BLaER1 treated with 17β-estradiol and CSF1 and Interleukin-3, amounts not matched to agents 10 nM and 100 nM (cell line): ENCODE measurements around the gene ADAMTSL3.

Source experiments
- H3K27ac ChIP-seq, 11 experiments: shearing (Covaris generic); formaldehyde crosslinking; 2 replicates each; pipeline ENCODE4 v1.8.1; 2022
- H3K27me3 ChIP-seq, 11 experiments: shearing (Covaris generic); formaldehyde crosslinking; 2 replicates each; pipeline ENCODE4 v1.8.1; 2022
- H3K36me3 ChIP-seq, 11 experiments: shearing (Covaris generic); formaldehyde crosslinking; 2 replicates each; pipeline ENCODE4 v1.8.1; 2022
- H3K4me1 ChIP-seq, 10 experiments: shearing (Covaris generic); formaldehyde crosslinking; 2 replicates each; pipeline ENCODE4 v1.8.1; 2022
- H3K4me2 ChIP-seq, 11 experiments: shearing (Covaris generic); formaldehyde crosslinking; 2 replicates each; pipeline ENCODE4 v1.8.1; 2022
- H3K4me3 ChIP-seq, 10 experiments: shearing (Covaris generic); formaldehyde crosslinking; 2 replicates each; pipeline ENCODE4 v1.8.1; 2022
- H3K9ac ChIP-seq, 11 experiments: shearing (Covaris generic); formaldehyde crosslinking; 2 replicates each; pipeline ENCODE4 v1.8.1; 2022
- H3K9me3 ChIP-seq, 11 experiments: shearing (Covaris generic); formaldehyde crosslinking; replicated peaks in 1 of 11; 2 replicates each; pipeline ENCODE4 v1.8.1; 2022
- H4K20me1 ChIP-seq, 11 experiments: shearing (Covaris generic); formaldehyde crosslinking; 2 replicates each; pipeline ENCODE4 v1.8.1; 2022
- Cebpa-rat ChIP-seq, 11 experiments: shearing (Covaris generic); IDR thresholded peaks; 2 replicates each; pipeline ENCODE4 v1.8.1; 2022

Gene ADAMTSL3, protein sequence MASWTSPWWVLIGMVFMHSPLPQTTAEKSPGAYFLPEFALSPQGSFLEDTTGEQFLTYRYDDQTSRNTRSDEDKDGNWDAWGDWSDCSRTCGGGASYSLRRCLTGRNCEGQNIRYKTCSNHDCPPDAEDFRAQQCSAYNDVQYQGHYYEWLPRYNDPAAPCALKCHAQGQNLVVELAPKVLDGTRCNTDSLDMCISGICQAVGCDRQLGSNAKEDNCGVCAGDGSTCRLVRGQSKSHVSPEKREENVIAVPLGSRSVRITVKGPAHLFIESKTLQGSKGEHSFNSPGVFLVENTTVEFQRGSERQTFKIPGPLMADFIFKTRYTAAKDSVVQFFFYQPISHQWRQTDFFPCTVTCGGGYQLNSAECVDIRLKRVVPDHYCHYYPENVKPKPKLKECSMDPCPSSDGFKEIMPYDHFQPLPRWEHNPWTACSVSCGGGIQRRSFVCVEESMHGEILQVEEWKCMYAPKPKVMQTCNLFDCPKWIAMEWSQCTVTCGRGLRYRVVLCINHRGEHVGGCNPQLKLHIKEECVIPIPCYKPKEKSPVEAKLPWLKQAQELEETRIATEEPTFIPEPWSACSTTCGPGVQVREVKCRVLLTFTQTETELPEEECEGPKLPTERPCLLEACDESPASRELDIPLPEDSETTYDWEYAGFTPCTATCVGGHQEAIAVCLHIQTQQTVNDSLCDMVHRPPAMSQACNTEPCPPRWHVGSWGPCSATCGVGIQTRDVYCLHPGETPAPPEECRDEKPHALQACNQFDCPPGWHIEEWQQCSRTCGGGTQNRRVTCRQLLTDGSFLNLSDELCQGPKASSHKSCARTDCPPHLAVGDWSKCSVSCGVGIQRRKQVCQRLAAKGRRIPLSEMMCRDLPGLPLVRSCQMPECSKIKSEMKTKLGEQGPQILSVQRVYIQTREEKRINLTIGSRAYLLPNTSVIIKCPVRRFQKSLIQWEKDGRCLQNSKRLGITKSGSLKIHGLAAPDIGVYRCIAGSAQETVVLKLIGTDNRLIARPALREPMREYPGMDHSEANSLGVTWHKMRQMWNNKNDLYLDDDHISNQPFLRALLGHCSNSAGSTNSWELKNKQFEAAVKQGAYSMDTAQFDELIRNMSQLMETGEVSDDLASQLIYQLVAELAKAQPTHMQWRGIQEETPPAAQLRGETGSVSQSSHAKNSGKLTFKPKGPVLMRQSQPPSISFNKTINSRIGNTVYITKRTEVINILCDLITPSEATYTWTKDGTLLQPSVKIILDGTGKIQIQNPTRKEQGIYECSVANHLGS (N-terminal part only)

GRCh38 chr15:83653639-83654378 lies at the start of gene ADAMTSL3:
TSS of gene ADAMTSL3 (plus strand) at chr15:83654123. CDS start at chr15:83655762, 1,639 bp downstream.
- H3K9ac ChIP-seq, result no peak within 1 kb of the TSS
- H3K4me3 ChIP-seq, result no peak within 1 kb of the TSS
- no peaks in the 10 kb centered on the region for H3K27me3 ChIP-seq

DNA sequence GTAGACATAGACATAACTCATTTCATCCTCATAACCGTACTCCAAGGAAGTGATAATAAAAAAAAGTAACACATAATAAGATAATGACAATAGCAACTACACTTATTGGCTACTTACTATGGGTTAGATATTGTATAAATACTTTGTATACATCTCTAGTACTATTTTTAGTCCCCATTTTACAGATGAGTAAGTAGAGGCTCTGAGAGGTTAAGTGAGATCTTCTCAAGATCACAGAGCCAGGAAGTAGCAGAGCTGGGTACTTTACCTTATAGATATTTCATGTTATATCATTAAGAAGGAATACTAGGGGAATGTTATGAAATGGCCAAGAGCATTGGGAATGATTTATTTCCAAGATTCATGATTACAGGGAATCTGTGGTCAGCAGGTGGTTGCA lies 49.4 kb upstream of the ADAMTSL3 start:
- Histone ChIP-seq H3K27ac (no peak overlapping the region), H3K27me3 (no peaks in the 10 kb centered on the region)
- no peak for TF ChIP-seq Cebpa-rat (IDR thresholded peaks at IDR 0.05)

More at GRCh38 chr15:83653639-83654378, at the start of gene ADAMTSL3:
- H3K4me1 ChIP-seq, result peaks cover 0 to 7% (median 0%) of the 10 kb centered on the region in 10 experiments; a peak in 3 of 20 replicates
- no peak for TF ChIP-seq Cebpa-rat (IDR thresholded peaks at IDR 0.05)
- peaks cover 12 to 30% (median 26%) of the 10 kb centered on the region in 11 experiments for H3K9me3 ChIP-seq
- H3K27ac ChIP-seq, result no peak within 1 kb of the TSS
- H3K4me2 ChIP-seq, result no peak within 1 kb of the TSS
- no peaks in the 10 kb centered on the region for H3K36me3 ChIP-seq
- no peaks in the 10 kb centered on the region for H4K20me1 ChIP-seq

GRCh38 chr15:83605111-83605945 lies 48.6 kb upstream of the ADAMTSL3 start:
- H3K9me3 ChIP-seq, result peaks cover 0 to 10% (median 9%) of the 10 kb centered on the region in 11 experiments; a peak in 15 of 22 replicates
- no peak overlapping the region for H3K4me2 ChIP-seq
- no peaks in the 10 kb centered on the region for H3K4me1 ChIP-seq
- no peaks in the 10 kb centered on the region for H4K20me1 ChIP-seq
- H3K27ac ChIP-seq, result no peak overlapping the region
- no peak overlapping the region for H3K9ac ChIP-seq
- no peak for TF ChIP-seq Cebpa-rat (IDR thresholded peaks at IDR 0.05)
- no peaks in the 10 kb centered on the region for H3K36me3 ChIP-seq
- H3K4me3 ChIP-seq, result no peak overlapping the region
- H3K27me3 ChIP-seq, result no peaks in the 10 kb centered on the region

More for the DNA sequence above, 49.4 kb upstream of the ADAMTSL3 start:
- no peaks in the 10 kb centered on the region for H3K4me1 ChIP-seq
- no peak overlapping the region for H3K4me2 ChIP-seq
- H3K9me3 ChIP-seq, result peaks cover 0 to 15% (median 11%) of the 10 kb centered on the region in 11 experiments; a peak in 16 of 22 replicates
- no peaks in the 10 kb centered on the region for H3K36me3 ChIP-seq
- no peak overlapping the region for H3K9ac ChIP-seq
- no peak overlapping the region for H3K4me3 ChIP-seq
- H4K20me1 ChIP-seq, result no peaks in the 10 kb centered on the region

GRCh38 chr15:83610132-83610531 lies 43.8 kb upstream of the ADAMTSL3 start:
- H4K20me1 ChIP-seq, result no peaks in the 10 kb centered on the region

DNA sequence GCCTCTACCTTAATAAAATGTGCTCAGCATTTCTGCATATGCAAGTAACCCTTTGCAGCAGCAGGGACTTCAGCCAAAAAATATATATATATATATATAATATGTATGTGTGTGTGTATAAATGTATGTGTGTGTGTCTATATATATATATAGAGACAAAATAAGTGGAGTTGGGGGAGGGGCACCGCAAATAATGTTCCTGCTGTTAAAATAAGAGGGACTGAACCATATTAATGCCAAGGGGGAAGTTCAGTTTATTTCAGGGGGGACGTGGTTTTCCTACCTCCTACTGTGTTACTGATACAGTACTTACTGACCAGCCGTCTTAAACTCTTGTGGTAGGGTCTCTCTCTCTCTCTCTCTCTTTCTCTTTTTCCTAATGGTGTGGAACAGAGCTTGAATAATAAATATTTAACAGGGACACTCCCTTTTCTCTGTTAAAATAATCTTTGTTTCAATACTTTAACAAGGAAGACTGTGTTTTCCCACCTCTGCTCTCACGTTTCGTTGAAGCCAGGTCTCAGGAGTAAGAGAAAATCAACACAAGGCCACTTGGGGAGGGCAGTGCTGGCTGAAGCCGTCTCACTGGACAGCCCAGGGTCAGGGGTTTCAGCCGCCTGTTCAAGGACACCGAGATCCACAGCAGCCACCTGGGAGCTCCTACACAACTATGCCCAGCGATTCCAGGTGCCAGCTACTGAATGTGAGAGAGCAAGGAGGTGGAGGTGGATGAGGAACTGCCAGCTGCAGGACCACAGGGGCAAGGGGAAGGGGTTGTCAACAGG lies 42.8 kb upstream of the ADAMTSL3 start:
- H3K4me1 ChIP-seq, result no peaks in the 10 kb centered on the region
- H3K36me3 ChIP-seq, result no peaks in the 10 kb centered on the region
- H3K4me3 ChIP-seq, result no peak overlapping the region
- H3K27me3 ChIP-seq, result no peaks in the 10 kb centered on the region
- no peaks in the 10 kb centered on the region for H3K9me3 ChIP-seq
- no peak overlapping the region for H3K9ac ChIP-seq
- TF ChIP-seq Cebpa-rat (IDR thresholded peaks at IDR 0.05), result no peak
- no peak overlapping the region for H3K27ac ChIP-seq
- no peaks in the 10 kb centered on the region for H4K20me1 ChIP-seq
- H3K4me2 ChIP-seq, result no peak overlapping the region

More at GRCh38 chr15:83610132-83610531, 43.8 kb upstream of the ADAMTSL3 start:
- H3K36me3 ChIP-seq, result no peaks in the 10 kb centered on the region
- H3K27ac ChIP-seq, result no peak overlapping the region
- H3K27me3 ChIP-seq, result no peaks in the 10 kb centered on the region
- TF ChIP-seq Cebpa-rat (IDR thresholded peaks at IDR 0.05), result no peak
- no peak overlapping the region for H3K4me2 ChIP-seq
- H3K4me1 ChIP-seq, result no peaks in the 10 kb centered on the region
- no peaks in the 10 kb centered on the region for H3K9me3 ChIP-seq
- no peak overlapping the region for H3K9ac ChIP-seq
- H3K4me3 ChIP-seq, result no peak overlapping the region

DNA sequence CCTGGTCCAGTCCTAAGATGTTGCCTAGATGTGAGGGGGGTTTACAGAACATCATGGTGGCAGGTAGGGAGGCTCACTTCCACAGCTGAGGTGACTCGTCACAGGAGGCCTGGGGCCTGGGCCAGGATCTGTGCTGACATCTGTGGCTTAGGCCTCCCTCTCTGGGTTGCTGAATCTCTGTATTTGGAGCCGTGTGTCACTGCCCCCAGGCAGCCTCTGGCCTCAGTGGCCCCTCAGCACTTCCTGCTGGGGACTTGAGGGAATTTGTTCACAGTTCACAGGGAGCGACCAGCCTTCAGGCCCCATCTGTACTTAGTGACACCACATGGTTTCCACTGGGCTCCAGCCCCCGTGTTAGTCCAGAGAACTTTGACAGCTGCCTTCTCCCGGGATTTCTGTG lies 41.7 kb upstream of the ADAMTSL3 start:
- Histone ChIP-seq H3K9me3 (no peaks in the 10 kb centered on the region), H3K27ac (no peak overlapping the region), H3K9ac (no peak overlapping the region), H3K36me3 (no peaks in the 10 kb centered on the region), H3K4me1 (no peaks in the 10 kb centered on the region), H4K20me1 (no peaks in the 10 kb centered on the region), H3K27me3 (no peaks in the 10 kb centered on the region), H3K4me3 (no peak overlapping the region), H3K4me2 (no peak overlapping the region)
- TF ChIP-seq Cebpa-rat (IDR thresholded peaks at IDR 0.05), result no peak

GRCh38 chr15:83612898-83613635 lies 40.9 kb upstream of the ADAMTSL3 start:
- no peak overlapping the region for H3K4me2 ChIP-seq
- no peaks in the 10 kb centered on the region for H3K9me3 ChIP-seq
- no peak overlapping the region for H3K27ac ChIP-seq
- H3K27me3 ChIP-seq, result no peaks in the 10 kb centered on the region
- H3K36me3 ChIP-seq, result no peaks in the 10 kb centered on the region
- no peak overlapping the region for H3K9ac ChIP-seq
- no peaks in the 10 kb centered on the region; a peak in 2 of 20 replicates for H3K4me1 ChIP-seq
- no peaks in the 10 kb centered on the region for H4K20me1 ChIP-seq
- no peak overlapping the region for H3K4me3 ChIP-seq
- no peak for TF ChIP-seq Cebpa-rat (IDR thresholded peaks at IDR 0.05)
